Astrocyte of the spinal cord (primary cell): ENCODE data around the gene CPZ.
A peak's percentile ranks its signal among the peaks of the same experiment; 100 is the strongest.

Experiments
- DNase-seq: peaks from one replicate; pipeline ENCODE4 v3.0.0; 2011; ENCODE audit warnings: low read depth, low spot score
- H3K4me3 ChIP-seq: 2 replicates; pipeline ENCODE4 v1.5.1; 2011; ENCODE audit warnings: low read depth, mild to moderate bottlenecking, low read length, moderate library complexity
- CTCF ChIP-seq: IDR thresholded peaks from 2 replicates; pipeline ENCODE4 v1.5.1; 2012; ENCODE audit warnings: low read depth, mild to moderate bottlenecking, low read length, inconsistent platforms
- in situ Hi-C: cut with HindIII; loops from 2 replicates; pipeline ENCODE4 v1.10.0; 2017; ENCODE audit warnings: low sequenced_read_pairs

CPZ gene

DNA sequence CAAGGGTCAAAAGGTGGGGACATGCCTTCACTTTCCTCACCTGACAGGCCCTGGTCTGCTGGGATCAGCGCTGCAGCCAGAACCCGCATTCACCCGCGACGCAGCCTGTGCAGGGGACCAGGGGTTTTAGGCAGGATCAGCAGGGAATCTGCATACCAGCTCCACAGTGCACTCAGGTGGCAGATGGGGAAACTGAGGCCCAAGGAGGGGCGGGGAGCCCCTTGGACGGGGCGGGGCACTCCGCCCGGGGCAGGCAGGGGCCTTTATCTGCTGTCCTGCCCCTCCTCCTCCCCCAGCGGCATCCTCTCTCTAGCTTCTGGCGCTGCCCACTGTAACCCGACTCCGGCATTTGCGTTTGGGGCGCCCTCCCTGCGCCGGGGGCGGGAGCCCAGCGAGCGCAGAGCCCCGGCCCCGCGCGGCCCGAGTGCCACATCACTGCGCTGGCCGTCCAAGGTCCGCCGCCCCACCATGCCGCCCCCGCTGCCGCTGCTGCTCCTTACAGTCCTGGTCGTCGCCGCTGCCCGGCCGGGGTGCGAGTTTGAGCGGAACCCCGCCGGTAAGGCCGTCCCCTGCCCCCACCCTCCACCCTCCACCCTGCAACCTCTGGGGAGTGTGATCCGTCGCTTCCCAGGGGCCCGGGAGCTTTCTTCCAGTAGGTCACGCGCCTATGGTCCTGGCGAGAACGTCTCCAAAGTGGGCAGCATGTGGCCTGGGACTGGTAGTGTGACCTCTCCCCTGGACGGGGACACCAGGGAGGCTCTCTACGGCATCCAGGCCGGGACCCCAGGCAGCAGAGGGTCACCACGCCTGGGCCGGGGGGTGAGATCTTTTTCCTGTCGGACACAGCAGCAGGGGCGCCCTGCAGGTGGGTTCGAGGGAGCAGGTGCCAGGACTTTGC is at the start of gene CPZ:
Gene CPZ, plus strand, starts transcription at position 400 of the 898 bp plus-strand sequence. Its CDS starts 69 bp downstream, at position 469.
- no peak for TF ChIP-seq CTCF
- in situ Hi-C loops: no loop called here
- peak within 1 kb of the TSS; percentile 50 for H3K4me3 ChIP-seq
- peak; percentile 22 for DNase-seq

GRCh38 chr4:8542776-8543525 is 49.6 kb upstream of the CPZ start:
- in situ Hi-C loops: no loop called here
- TF ChIP-seq CTCF: no peak
- DNase-seq: peak; percentile 17
- no peak overlapping the region for H3K4me3 ChIP-seq

DNA sequence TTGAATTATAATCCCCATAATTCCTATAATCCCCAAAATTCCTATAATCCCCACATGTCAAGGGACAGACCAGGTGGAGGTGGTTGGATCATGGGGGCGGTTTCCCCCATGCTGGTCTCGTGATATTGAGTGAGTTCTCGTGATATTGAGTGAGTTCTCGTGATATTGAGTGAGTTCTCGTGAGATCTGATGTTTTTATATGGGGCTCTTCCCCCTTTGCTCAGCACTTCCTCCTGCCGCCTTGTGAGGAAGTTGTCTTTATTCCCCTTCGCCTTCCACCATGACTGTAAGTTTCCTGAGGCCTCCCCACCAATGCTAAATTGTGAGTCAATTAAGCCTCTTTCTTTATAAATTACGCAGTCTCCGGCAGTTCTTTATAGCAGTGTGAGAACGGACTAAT is 48.9 kb upstream of the CPZ start:
- no peak for DNase-seq
- no peak for TF ChIP-seq CTCF
- in situ Hi-C loops: no loop called here
- no peak overlapping the region for H3K4me3 ChIP-seq

- in situ Hi-C loops: no loop called here
- DNase-seq: no peak
- no peak for TF ChIP-seq CTCF
- no peak overlapping the region for H3K4me3 ChIP-seq
Observed at GRCh38 chr4:8544282-8544681, 48.3 kb upstream of the CPZ start.

- in situ Hi-C loops: no loop called here
- no peak for DNase-seq
- TF ChIP-seq CTCF: no peak
- no peak overlapping the region for H3K4me3 ChIP-seq
Observed at GRCh38 chr4:8544741-8545438, 47.7 kb upstream of the CPZ start.

- H3K4me3 ChIP-seq: no peak overlapping the region
- DNase-seq: no peak
- TF ChIP-seq CTCF: no peak
- in situ Hi-C loops: no loop called here
Observed at GRCh38 chr4:8545439-8545765, 47.2 kb upstream of the CPZ start.
